ENCODE measurements around the gene HOXA10. TPM values are rescaled to one million over a fixed set of nuclear protein-coding genes. Genes with fewer than 3 reads are reported as not detected.

HOXA10 gene
- total RNA-seq, 1 experiment from 2014 or later: not detected

DNA sequence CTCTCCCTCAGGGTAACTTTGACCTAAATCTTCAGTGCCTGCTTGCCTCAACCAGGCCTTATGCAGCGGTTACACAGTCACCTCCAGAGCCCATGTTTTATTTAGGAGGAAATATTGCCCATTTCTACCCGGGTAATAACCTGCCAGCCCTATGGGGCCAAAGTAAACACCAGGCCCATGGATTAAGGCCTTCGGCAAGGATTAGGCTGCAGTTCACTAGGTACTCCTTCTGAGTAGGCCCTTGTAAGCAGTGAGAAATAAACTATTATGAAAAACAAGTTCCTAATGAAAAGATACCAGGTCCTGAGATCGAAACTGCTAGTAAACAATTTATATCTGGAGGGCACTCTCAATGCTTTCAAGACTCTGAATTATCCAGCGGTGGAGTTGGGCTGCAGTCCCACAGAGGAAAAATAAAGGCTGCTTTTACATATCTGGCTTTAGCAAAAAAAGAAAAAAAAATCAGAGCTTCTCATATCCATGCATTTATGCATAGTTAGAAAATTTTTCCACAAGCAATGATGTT, 3.7 kb upstream of the HOXA10 start:
- no peak overlapping the region for H3K4ac ChIP-seq (ENCODE audit: low read depth, low read length)
- no peak overlapping the region for H3K4me2 ChIP-seq (ENCODE audit: insufficient read depth, insufficient read length, low read length)
- no peak overlapping the region for H2BK15ac ChIP-seq (ENCODE audit: low read depth, low read length)
- H3K79me1 ChIP-seq (ENCODE audit: insufficient read depth, low read depth, low read length, poor library complexity, severe bottlenecking): no peaks in the 10 kb centered on the region
- no peak for DNase-seq
- no peaks in the 10 kb centered on the region for H3K79me2 ChIP-seq (ENCODE audit: insufficient read depth, low read length)
- H2BK120ac ChIP-seq (ENCODE audit: low read depth, low read length, poor library complexity, severe bottlenecking): no peak overlapping the region
- no peak overlapping the region for H2AFZ ChIP-seq (ENCODE audit: low read length)
- no peak overlapping the region for H3K56ac ChIP-seq (ENCODE audit: insufficient read length, low read depth, low read length)
- H4K5ac ChIP-seq (ENCODE audit: insufficient read length, low read depth, low read length): no peak overlapping the region
- H3K23me2 ChIP-seq (ENCODE audit: insufficient read length, low read depth, low read length, poor library complexity, severe bottlenecking): no peaks in the 10 kb centered on the region
- H3K4me1 ChIP-seq (ENCODE audit: insufficient read depth, low read length): no peaks in the 10 kb centered on the region
- H3K27me3 ChIP-seq (ENCODE audit: insufficient read depth, low read length): peaks cover 98% of the 10 kb centered on the region
- H3K18ac ChIP-seq (ENCODE audit: insufficient read length, low read depth, low read length): no peak overlapping the region
- H2BK12ac ChIP-seq (ENCODE audit: insufficient read length, low read depth, low read length): no peak overlapping the region
- no peak overlapping the region for H3K14ac ChIP-seq (ENCODE audit: insufficient read depth, low read length)
- no peak overlapping the region for H4K8ac ChIP-seq (replicated peaks; ENCODE audit: insufficient read length, low read depth, low read length)
- no peaks in the 10 kb centered on the region; a peak in 2 of 7 replicates for H3K36me3 Mint-ChIP-seq (ENCODE audit: insufficient read depth in 1 of 3, low read depth in 3 of 3)
- no peaks in the 10 kb centered on the region for H3K9me3 ChIP-seq (ENCODE audit: control insufficient read depth, low read depth, low read length)
- H3K4me1 Mint-ChIP-seq: peaks cover 3 to 12% of the 10 kb centered on the region in 2 experiments
- no peak overlapping the region for H2BK5ac ChIP-seq (ENCODE audit: insufficient read length, low read length)
- no peak overlapping the region for H3K23ac ChIP-seq (ENCODE audit: insufficient read length, low read depth, low read length)
- no CpG with 5 or more reads among the region's 5 CpGs for WGBS (ENCODE audit: extremely low coverage, insufficient read length, low lambda C conversion rate)
- H3K27me3 Mint-ChIP-seq (ENCODE audit: low read depth): peaks cover 98% of the 10 kb centered on the region
- H3K9ac ChIP-seq (ENCODE audit: extremely low read depth, insufficient read length, low read length): no peak overlapping the region
- H2BK20ac ChIP-seq (ENCODE audit: low read depth, low read length, poor library complexity, severe bottlenecking): no peak overlapping the region
- peaks cover 2 to 14% of the 10 kb centered on the region in 2 experiments; a peak in 1 of 5 replicates for H3K9me3 Mint-ChIP-seq
- TF ChIP-seq, protein P1, sequence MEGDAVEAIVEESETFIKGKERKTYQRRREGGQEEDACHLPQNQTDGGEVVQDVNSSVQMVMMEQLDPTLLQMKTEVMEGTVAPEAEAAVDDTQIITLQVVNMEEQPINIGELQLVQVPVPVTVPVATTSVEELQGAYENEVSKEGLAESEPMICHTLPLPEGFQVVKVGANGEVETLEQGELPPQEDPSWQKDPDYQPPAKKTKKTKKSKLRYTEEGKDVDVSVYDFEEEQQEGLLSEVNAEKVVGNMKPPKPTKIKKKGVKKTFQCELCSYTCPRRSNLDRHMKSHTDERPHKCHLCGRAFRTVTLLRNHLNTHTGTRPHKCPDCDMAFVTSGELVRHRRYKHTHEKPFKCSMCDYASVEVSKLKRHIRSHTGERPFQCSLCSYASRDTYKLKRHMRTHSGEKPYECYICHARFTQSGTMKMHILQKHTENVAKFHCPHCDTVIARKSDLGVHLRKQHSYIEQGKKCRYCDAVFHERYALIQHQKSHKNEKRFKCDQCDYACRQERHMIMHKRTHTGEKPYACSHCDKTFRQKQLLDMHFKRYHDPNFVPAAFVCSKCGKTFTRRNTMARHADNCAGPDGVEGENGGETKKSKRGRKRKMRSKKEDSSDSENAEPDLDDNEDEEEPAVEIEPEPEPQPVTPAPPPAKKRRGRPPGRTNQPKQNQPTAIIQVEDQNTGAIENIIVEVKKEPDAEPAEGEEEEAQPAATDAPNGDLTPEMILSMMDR (conservative IDR thresholded peaks at IDR 0.05): no peak
- no peak overlapping the region for H3K4me3 Mint-ChIP-seq
- no peak overlapping the region for H3K27ac Mint-ChIP-seq
- H3T11ph ChIP-seq (ENCODE audit: low read length): no peak overlapping the region
- no peaks in the 10 kb centered on the region for H4K20me1 ChIP-seq (ENCODE audit: control insufficient read depth, insufficient read depth, insufficient read length)
- H2AK5ac ChIP-seq (ENCODE audit: insufficient read length, low read length): no peak overlapping the region
- no peak overlapping the region for H4K91ac ChIP-seq (ENCODE audit: insufficient read length, low read depth, low read length)
- no peak overlapping the region for H3K27ac ChIP-seq (ENCODE audit: insufficient read length, low read depth, low read length)
